NCI-H2227 treated with DMSO at 0.1 percent for 48 hours (cell line): Measurements from ENCODE around the gene AK8.

Experiments used
- DNase-seq: peaks from one replicate; lab custom pipeline; 2025; lab: John Stamatoyannopoulos, UW

Gene AK8

DNA sequence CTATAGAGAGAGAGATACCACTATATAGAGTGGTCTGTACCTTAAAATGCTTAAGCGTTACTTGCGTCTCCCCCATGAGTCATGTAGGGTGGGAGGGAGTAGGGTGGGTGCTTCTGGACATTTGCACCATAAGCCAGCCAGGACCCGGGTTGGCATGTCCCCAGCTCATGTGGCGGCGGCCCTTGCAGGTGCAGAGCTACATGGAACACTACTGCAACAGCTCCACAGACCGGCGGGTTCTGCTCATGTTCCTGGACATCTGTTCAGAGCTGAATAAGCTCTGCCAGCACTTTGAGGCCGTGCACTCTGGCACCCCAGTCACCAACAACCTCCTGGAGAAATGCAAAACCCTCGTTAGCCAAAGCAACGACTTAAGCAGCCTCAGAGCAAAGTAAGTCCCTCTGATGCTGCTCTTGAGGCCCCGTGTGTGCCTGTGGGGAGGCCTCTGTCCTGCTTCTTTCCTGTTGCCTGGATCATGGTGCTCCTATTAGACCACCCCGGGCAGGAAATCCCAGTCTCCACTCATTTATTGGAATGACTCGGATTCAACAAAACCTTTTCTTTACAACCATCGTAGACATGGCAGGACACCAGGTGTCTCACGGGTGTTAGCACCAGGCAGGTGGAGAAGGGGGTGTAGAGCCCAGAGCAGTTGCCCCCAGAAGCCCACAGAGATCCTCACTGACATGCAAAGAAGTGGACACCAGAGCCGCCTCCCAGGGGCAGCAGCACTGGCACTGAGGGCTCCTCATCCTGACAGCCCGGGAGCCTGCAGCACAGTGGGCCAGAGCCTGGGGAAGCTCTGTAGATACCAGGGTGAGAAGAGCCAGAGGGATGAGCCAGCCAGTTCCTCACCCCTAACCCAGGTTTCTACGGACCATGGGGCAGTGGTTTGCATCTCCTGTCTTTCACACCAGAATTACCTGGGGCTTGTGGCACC is 9.4 kb upstream of the AK8 start:
- no peak for DNase-seq

DNA sequence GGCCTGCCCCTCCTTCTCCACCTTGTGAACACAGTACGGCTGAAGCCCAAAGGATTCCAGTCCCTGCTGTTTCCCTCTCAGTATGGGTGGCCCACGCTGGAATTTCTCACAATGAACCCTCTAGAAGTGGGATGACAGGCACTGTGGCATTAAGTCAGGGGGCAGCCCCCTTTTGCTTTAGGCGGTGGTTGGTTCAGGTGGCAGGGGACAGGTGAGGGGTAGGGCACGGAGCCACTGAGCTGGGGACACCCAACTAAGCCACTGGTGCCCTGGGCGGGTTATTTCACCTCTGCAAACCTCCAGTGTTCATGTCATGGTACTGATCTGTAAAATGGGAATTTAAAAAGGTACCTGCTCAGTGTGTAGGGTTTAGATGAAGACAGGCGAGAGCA is 8.2 kb upstream of the AK8 start:
- DNase-seq, result no peak

DNA sequence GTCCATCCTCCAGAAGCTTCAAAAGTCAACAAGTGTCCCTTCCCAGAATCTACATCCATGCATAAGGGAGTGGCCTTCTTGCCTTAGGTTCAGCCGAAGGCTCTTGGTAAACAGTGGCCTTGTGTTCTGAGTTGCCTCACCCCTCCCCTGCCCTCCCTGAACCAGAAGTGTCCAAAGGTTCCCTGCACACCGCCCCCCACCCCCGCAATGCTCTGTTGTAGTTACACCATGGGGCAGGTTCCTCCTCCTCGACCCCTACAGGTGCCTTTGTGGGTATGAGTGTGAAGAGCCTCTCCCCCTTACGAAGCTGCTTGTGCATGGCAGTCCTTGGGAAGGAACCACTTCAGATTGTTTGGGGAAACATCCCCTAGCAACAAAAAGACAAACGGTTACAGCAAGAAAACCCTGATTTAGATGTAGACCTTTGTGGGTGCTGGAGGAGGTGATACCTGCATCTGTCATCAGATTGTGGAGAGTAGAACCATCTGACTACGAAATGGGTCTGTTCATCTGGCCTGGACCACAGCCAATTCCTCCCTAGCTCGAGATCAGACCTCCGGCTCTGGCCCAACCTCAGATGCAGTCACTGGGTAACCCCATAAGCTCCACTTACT is 7.7 kb upstream of the AK8 start:
- no peak for DNase-seq

DNA sequence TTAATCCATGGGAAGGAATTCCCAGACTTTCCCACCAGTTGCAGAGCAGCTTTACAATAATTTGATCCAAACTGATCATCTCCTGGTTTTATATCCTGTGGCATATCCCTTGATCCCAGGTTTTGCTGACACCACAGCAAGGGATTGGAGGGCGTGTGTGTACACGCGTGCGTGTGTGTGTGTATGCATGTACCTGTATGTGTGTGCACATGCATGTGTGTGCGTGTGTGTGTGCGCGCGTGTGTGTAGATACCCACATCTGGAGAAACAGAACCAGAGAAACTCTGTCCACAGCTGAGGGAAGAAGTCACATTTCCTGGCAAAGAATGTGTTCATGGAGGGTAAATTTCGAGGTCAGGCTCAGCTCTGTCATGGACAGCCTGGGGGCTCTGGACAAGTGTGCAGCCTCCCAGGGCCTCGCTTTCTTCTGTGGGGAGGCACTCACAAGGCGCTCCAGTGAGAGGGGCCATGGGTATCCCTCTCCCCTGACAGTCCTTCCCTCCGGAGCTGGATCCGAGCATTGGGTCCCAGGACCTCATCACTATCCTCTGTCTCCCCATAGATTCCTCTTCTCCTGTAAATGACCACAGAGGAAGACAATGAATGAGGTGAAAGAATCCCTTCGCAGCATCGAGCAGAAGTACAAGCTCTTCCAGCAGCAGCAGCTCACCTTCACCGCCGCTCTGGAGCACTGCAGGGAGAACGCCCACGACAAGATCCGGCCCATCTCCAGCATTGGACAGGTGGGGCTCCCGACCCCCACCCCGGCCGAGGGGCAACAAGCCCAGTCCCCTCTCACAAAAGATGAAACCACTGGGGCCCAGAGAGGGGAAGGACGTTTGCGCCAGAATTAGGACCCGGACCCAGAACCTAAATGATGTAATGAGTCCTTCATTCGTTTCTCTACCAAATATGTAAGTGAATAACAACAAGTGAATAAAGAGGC is 5.5 kb upstream of the AK8 start:
- no peak for DNase-seq

DNA sequence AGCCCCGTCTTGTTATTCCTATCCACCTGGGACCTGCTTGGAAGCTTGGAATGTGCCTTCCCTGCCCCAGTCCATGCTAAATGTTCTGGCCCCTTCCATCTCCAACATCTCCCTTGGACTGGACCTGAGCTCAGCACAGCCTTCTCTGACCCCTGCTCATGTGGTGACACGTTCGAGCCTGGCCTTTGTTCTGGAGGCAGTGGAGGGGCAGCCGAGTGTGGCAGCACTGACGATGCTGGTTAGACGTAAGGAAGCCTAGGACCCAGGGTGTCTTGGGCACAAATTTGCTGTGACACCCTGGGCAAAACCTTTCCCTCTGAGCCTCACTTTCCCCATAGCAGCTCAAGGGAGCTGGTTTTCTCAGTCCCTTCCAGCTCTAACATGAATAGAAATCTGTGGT is 4.5 kb upstream of the AK8 start:
- no peak for DNase-seq

DNA sequence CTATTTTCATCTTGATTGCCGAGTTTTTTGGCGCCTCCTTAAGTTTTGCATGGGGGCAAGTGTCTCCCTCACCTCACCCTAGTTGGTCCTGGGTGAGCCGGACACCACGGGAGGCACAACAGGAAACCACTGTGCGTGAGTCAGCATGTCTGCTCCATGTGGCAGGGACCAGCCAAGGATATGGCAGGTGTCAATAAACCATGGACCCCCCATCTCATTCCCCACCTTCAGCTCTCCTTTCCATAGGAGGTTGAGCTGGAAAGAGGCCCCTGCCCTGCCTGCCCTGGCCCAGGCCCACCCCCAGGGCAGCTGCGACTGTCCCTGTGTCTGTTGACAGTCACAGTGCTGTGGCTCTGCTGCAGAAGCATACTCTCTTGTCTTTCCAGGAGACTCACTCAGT is 3.7 kb upstream of the AK8 start:
- no peak for DNase-seq

DNA sequence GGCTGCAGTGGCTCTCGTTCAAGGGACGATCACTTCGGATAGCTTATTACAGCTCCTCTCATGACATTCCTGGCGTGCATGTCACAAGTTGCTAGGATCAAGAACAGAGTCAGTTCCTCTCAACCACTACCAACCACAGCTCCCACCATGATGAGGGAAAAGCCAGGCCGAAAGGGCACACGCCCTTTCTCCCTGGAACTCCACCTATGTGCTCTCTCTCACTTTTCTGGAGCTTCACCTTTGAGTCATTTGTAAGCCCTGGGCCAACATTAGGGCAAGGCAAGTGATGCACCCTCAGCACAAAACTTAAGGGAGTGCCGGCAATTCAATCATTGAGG is 2.2 kb upstream of the AK8 start:
- DNase-seq, result no peak

DNA sequence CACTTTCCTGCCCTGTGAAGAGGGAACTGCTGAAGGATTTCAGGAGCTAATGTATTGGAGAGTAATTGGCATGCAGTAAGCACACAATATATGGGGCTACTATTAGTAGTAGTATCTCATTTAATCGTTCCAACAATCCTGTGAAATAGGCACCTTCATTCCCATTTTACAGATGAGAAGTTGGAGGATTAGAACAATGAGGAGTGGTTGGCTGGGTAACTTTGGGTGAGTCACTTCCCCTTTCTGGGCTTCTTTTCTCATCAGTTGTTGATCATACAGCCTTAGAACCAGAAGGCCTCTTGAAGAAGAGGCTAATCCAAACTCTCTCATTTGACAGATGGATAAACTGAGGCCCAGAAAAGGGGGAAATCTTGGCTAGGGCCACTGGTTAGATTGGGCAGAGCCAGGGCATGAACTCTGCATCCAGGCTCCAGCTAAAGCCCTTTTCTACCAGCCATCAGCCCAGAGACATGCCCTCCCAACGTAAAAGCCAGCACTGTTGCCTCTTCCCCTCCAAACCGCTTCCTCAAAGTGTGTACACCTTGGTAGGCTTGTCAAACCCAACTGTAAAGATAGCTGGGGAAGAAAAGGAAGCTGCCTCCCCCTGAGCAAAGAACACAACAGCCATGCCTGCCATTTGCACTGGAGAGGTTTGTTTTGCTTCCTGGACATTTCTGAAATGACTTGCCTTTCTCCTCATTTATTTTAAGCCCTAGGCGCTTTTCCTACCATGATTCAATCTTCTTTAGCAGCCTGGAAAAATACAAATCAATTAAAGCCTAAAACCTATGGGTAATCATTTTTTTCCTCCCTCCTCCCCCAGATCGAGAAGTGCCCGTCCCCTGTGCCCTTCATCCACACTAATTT is 1.6 kb upstream of the AK8 start:
- DNase-seq, result no peak

DNA sequence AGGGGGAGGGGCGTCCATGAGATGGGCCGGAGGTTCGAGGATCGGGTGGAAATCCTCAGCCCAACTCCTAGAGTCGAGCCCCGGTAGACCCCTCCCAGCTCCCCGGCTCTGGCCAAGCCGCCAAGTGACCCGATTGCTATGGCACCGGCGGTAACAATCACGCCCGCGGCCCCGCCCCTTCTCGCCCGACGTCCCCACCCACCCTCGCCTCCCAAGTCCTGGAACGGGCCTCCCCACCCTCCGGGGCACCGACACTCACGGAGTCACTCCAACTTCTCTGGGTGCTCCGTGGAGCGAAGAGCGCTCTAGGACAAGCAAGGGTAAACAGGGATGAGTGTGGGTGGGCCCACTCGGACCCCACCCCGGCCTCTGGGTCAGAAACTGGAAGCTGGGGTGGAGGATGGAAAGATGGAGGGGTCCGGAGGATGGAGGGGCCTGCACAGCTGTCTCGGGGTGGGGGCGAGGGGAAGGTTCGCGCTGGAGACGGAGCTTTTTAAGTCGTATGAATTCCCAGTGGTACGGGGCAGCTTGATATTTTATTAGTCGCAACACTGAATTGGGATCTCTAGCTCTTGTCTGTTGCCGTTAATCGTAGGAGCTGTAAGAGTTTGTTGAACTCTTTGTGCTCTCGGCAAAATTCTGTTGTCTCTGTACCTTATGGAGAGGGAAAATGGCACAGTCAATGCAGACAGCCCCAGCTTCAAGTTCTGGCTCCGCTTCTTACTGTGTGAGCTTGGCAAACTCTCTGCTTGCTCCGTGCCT is 792 bp upstream of the AK8 start, which contains the start of gene SPACA9:
Gene SPACA9, plus strand, starts transcription at position 204 of the 762 bp plus-strand sequence. CDS start 5,050 bp downstream, outside the sequence.
- DNase-seq, result peak; percentile 8

DNA sequence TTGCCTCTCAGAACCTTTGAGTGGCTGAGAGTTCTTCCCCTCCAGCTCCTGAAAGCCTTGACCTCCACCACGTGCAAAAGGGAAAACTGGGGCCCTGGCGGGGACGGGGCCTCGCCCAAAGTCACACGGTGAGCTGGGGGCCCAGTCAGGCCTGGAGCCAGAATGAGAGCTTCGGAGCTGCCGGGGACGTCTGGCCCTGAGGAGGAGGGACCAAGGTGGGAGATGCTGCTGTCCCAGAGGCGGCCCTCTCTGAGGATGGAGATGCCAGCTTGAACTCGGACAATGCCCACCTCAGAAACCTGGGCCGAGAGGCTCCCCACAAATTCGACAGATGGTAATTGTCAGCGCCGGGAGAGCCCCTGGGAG is 643 bp downstream of the AK8 start:
- DNase-seq, result no peak

DNA sequence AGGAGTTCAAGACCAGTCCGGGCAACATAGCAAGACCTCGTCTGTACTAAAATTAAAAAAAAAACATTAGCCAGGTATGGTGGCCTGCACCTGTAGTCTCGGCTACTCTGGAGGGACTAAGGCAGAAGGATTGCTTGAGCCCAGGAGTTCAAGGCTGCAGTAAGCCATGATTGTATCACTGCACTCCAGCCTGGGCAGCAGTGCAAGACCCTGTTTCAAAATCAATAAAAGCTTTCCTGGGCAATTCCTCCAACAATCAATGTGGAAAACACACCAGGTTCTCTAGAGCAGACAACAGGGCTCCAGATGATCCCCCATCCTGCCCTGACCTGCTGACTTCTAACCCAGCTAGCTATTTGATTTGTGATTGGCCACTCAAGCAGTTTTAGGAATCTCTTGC is 1.2 kb downstream of the AK8 start:
- DNase-seq, result no peak

DNA sequence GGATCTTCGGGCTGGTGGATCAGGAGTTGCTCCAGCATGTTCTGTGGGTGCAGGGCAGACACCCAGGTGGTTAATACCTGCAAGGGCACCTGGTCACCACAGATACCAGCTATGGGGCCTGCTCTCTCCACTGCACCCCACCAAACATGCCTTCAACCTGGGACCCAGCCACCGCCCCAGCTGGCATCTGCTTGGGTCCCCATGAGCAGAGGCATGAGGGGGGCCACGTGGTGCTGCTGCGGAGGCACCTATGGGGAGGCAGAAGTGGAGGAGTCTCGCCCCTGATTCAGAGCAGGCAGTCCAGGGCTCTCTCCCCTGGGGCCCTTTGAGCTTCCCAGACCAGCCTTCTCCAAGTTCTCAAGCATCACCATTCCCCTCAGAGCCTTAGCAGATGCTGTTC is 2.9 kb downstream of the AK8 start:
- no peak for DNase-seq

DNA sequence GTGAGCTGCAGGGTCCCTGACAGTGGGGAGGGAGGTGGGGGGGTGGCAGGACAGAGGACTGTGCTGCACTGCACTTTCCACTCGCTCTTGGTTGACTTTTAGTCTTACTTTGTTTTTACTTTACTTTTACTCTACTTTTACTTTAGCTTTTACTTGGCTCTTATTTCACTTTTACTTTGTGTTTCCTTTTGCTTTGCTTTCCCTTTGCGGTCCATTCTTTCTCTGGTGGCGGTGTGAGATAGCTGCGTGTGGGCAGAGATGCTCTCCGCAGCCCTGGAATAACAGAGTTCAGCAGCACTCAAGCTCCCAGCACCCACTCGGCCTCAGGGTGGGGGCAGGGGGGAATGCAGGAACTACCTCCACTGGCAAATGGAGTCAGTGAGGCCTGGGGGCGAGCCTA is 4.7 kb downstream of the AK8 start:
- no peak for DNase-seq

DNA sequence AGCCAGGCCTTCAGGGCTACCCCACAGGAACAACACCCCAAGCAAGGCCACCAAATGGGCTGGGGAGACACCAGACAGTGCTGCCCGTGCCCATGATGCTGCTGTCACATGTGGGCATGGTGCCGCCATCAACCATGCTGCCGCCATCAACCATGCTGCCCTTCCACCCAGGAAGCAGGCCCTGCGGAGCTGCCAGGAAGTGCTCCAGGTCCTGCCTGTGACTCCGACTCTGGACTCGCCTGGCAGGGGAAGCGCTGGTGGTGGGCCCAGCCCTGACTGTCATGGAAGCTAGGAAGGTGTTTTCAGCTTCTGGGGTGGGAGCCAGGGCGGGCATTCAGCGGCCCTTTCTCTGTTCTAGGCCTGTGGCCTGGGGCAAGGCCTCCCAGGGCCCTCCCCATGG is 8.8 kb downstream of the AK8 start:
- DNase-seq, result no peak

DNA sequence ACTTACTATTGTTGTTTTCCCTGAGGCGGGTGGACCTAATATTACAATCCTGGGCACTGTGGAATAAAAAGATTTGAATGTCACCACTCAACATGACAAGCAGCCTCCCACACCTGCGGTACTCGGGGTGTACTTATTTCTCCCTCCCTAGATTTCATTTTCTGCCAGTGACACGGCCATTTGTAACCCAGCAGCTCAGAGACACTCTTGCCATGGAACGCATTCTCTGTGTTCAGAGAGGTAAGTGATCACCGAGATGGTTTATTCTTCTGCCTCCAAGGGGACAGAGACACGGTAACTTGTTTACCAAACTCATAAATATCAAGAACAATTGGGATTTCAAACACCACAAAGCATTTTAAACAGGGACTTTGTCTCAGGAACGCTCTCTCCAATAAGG is 11.2 kb downstream of the AK8 start:
- DNase-seq, result no peak

DNA sequence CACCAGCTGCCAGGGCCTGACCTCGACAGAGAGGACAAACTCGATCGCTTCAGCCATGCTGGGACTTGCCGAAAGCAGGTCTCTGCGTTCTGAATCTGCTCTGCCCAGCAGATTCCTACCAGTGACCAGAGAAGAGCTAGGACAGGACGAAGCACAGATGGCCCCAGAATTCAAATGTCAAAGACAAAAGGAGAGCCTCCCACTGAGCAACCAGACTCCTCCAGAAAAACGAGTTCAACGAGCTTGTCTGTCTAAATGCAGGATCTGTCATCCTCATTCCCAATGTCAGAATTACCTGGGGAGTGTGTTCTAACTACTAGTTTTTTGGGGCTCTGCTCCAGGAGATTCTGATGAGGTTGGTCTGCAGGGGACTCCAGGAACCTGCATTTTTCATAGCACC is 13.4 kb downstream of the AK8 start:
- DNase-seq, result no peak

DNA sequence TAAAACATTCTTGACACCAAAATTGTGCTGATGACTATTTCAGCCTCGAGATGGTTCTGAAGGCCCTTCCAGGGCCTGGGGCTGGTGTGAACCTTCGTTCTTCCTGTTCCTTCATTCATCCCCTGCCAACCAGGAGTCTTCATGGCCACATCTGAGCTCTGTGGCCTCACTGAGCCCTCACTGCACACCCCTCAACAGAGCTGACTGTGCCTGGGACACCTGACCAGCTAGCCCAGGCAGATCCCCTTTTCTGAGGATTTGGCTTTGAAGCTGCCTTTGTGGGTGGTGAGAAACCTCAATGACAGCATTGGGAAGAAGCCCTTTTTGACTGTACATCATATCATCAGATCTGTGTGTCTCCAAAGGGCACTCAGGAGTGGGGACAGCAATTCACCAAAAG is 13.8 kb downstream of the AK8 start:
- DNase-seq, result no peak

DNA sequence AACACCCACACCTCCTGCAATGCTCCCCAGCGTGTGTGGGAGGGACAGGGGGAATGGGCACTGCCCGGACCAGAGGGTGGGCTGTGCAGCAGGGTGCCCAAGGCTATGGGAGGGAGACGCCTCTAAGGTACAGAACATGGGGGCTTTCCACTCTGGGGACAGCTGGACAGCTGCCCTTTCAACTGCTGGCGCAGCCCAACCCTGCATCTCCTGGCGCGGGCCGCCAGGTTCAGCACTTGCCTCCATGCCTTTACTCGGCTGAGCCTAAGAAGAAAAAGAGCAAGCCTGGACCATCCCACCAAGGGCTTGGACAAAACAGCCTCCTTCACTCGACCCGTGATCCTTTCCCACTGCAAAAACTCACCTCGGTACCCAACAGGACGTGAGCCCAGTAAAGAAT is 15.0 kb downstream of the AK8 start:
- no peak for DNase-seq

DNA sequence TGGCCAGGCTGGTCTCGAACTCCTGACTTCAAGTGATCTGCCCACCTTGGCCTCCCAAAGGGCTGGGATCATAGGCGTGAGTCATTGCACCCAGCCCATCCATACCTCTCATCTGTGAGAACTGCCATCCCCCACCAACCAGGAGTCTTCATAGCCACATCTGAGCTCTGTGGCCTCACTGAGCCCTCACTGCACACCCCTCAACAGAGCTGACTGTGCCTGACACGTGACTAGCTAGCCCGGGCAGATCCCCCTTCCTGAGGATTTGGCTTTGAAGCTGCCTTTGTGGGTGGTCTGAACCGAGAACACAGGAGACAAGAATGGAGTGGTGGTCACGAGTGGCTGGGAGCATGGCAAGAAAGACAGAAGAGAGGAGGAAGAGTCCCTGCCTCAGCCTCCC is 15.6 kb downstream of the AK8 start:
- DNase-seq, result no peak

DNA sequence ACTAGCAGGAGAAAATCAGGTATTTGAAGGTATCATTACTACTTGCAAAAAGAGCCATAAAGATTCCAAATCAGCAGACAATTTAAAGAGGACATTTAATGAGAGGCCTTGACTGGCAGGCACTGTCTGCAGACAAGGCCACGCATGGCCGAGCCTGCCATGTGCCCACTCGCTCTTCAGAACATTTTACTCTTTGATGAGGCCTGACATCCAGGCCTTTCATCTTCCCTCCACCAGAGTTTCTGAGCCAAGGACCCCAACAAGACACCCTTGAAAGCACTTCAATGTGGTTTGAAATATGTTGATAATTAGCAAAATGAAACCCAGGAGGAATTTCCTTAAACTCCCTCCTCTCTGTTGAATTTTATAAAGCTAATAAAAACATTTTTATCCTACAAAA is 16.4 kb downstream of the AK8 start:
- DNase-seq, result no peak

DNA sequence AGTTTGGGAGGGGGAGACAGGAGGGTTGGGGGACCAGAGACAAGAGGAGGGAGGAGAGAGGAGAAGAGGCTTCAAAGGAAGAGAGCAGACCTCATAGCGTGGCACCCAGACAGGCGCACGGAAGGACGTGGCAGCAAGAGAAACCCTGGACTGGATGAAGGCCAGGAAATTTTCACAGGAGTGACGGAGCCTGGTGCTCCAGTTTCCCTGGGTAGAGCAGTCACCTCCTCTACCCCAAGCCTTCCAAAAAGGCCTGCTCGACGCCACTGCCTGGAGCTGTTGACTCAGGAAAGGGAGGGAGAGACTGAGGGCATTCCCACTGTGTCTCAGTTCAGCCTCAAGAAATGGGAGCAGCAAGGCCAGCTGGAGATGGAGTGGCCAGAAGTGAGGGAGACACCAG is 19.3 kb downstream of the AK8 start:
- DNase-seq, result no peak
